ENCODE data around the gene TAF4. TPM values are rescaled to one million over a fixed set of nuclear protein-coding genes. Genes with fewer than 3 reads are reported as not detected.

Gene TAF4
- total RNA-seq, 2 donors from 2014 or later = 13.4 to 14.5 TPM

GRCh38 chr20:62046431-62046830 lies 19.2 kb downstream of the TAF4 start:
- no peak overlapping the region for H3K27ac Mint-ChIP-seq
- peaks cover 22% of the 10 kb centered on the region for H3K4me1 Mint-ChIP-seq
- ATAC-seq (replicated peaks) = no peak
- H3K9me3 Mint-ChIP-seq = no peaks in the 10 kb centered on the region
- H3K4me3 Mint-ChIP-seq = no peak overlapping the region
- H3K27me3 Mint-ChIP-seq = no peaks in the 10 kb centered on the region
- H3K36me3 Mint-ChIP-seq (ENCODE audit: low read depth) = no peaks in the 10 kb centered on the region

GRCh38 chr20:62045529-62046285 lies 20.0 kb downstream of the TAF4 start:
- Mint-ChIP-seq H3K4me1 (peaks cover 22% of the 10 kb centered on the region), H3K27ac (no peak overlapping the region), H3K27me3 (no peaks in the 10 kb centered on the region), H3K36me3 (ENCODE audit: low read depth) (no peaks in the 10 kb centered on the region), H3K4me3 (no peak overlapping the region), H3K9me3 (no peaks in the 10 kb centered on the region)
- ATAC-seq (replicated peaks) = no peak

GRCh38 chr20:62045118-62045517 lies 20.6 kb downstream of the TAF4 start:
- Mint-ChIP-seq H3K4me1 (peaks cover 20% of the 10 kb centered on the region), H3K9me3 (no peaks in the 10 kb centered on the region), H3K4me3 (no peak overlapping the region), H3K27me3 (no peaks in the 10 kb centered on the region), H3K36me3 (ENCODE audit: low read depth) (no peaks in the 10 kb centered on the region), H3K27ac (no peak overlapping the region)
- ATAC-seq (replicated peaks) = no peak

GRCh38 chr20:62044631-62045030 lies 21.1 kb downstream of the TAF4 start:
- Mint-ChIP-seq H3K4me3 (no peak overlapping the region), H3K27ac (peak overlapping the region; percentile 12), H3K36me3 (ENCODE audit: low read depth) (no peaks in the 10 kb centered on the region), H3K9me3 (no peaks in the 10 kb centered on the region), H3K27me3 (no peaks in the 10 kb centered on the region), H3K4me1 (peaks cover 19% of the 10 kb centered on the region)
- no peak for ATAC-seq (replicated peaks)

GRCh38 chr20:62043131-62043914 lies 22.4 kb downstream of the TAF4 start:
- Mint-ChIP-seq H3K4me1 (peaks cover 19% of the 10 kb centered on the region), H3K36me3 (ENCODE audit: low read depth) (no peaks in the 10 kb centered on the region), H3K4me3 (no peak overlapping the region), H3K27ac (no peak overlapping the region), H3K27me3 (no peaks in the 10 kb centered on the region), H3K9me3 (no peaks in the 10 kb centered on the region)
- ATAC-seq (replicated peaks) = no peak

GRCh38 chr20:62042025-62042820 lies 23.5 kb downstream of the TAF4 start:
- no peaks in the 10 kb centered on the region for H3K36me3 Mint-ChIP-seq (ENCODE audit: low read depth)
- peaks cover 23% of the 10 kb centered on the region for H3K4me1 Mint-ChIP-seq
- H3K9me3 Mint-ChIP-seq = no peaks in the 10 kb centered on the region
- H3K27me3 Mint-ChIP-seq = no peaks in the 10 kb centered on the region
- H3K4me3 Mint-ChIP-seq = no peak overlapping the region
- H3K27ac Mint-ChIP-seq = peak overlapping the region; percentile 3
- ATAC-seq (replicated peaks) = no peak

GRCh38 chr20:62040933-62041332 lies 24.7 kb downstream of the TAF4 start:
- Mint-ChIP-seq H3K4me3 (no peak overlapping the region), H3K4me1 (peaks cover 26% of the 10 kb centered on the region), H3K27me3 (no peaks in the 10 kb centered on the region), H3K36me3 (ENCODE audit: low read depth) (no peaks in the 10 kb centered on the region), H3K9me3 (no peaks in the 10 kb centered on the region), H3K27ac (no peak overlapping the region)
- ATAC-seq (replicated peaks) = no peak

- no peaks in the 10 kb centered on the region for H3K27me3 Mint-ChIP-seq
- no peaks in the 10 kb centered on the region for H3K36me3 Mint-ChIP-seq (ENCODE audit: low read depth)
- H3K27ac Mint-ChIP-seq = no peak overlapping the region
- no peak for ATAC-seq (replicated peaks)
- peaks cover 29% of the 10 kb centered on the region for H3K4me1 Mint-ChIP-seq
- no peaks in the 10 kb centered on the region for H3K9me3 Mint-ChIP-seq
- H3K4me3 Mint-ChIP-seq = no peak overlapping the region
Observed at GRCh38 chr20:62040381-62040922, 25.2 kb downstream of the TAF4 start.

GRCh38 chr20:62039738-62040137 lies 25.9 kb downstream of the TAF4 start:
- H3K36me3 Mint-ChIP-seq (ENCODE audit: low read depth) = no peaks in the 10 kb centered on the region
- H3K27me3 Mint-ChIP-seq = no peaks in the 10 kb centered on the region
- H3K4me1 Mint-ChIP-seq = peaks cover 33% of the 10 kb centered on the region
- H3K27ac Mint-ChIP-seq = no peak overlapping the region
- H3K4me3 Mint-ChIP-seq = peak overlapping the region; percentile 2
- H3K9me3 Mint-ChIP-seq = no peaks in the 10 kb centered on the region
- ATAC-seq (replicated peaks) = peak; percentile 57

GRCh38 chr20:62032609-62033368 lies 32.9 kb downstream of the TAF4 start:
- peak overlapping the region; percentile 82 for H3K27ac Mint-ChIP-seq
- ATAC-seq (replicated peaks) = no peak
- H3K36me3 Mint-ChIP-seq (ENCODE audit: low read depth) = no peaks in the 10 kb centered on the region
- no peaks in the 10 kb centered on the region for H3K9me3 Mint-ChIP-seq
- no peaks in the 10 kb centered on the region for H3K27me3 Mint-ChIP-seq
- peaks cover 46% of the 10 kb centered on the region for H3K4me1 Mint-ChIP-seq
- H3K4me3 Mint-ChIP-seq = no peak overlapping the region

- ATAC-seq (replicated peaks) = peak; percentile 66
- peak overlapping the region; percentile 61 for H3K4me3 Mint-ChIP-seq
- peak overlapping the region; percentile 82 for H3K27ac Mint-ChIP-seq
- H3K36me3 Mint-ChIP-seq (ENCODE audit: low read depth) = no peaks in the 10 kb centered on the region
- H3K9me3 Mint-ChIP-seq = no peaks in the 10 kb centered on the region
- peaks cover 46% of the 10 kb centered on the region for H3K4me1 Mint-ChIP-seq
- no peaks in the 10 kb centered on the region for H3K27me3 Mint-ChIP-seq
Observed at GRCh38 chr20:62031462-62032092, 34.1 kb downstream of the TAF4 start.

- peak; percentile 76 for ATAC-seq (replicated peaks)
- H3K27me3 Mint-ChIP-seq = no peaks in the 10 kb centered on the region
- peak overlapping the region; percentile 82 for H3K27ac Mint-ChIP-seq
- no peaks in the 10 kb centered on the region for H3K9me3 Mint-ChIP-seq
- H3K4me3 Mint-ChIP-seq = peak overlapping the region; percentile 61
- peaks cover 44% of the 10 kb centered on the region for H3K4me1 Mint-ChIP-seq
- no peaks in the 10 kb centered on the region for H3K36me3 Mint-ChIP-seq (ENCODE audit: low read depth)
Observed at GRCh38 chr20:62030834-62031434, 34.7 kb downstream of the TAF4 start.

GRCh38 chr20:62030357-62030756 lies 35.3 kb downstream of the TAF4 start:
- peak overlapping the region; percentile 61 for H3K4me3 Mint-ChIP-seq
- H3K4me1 Mint-ChIP-seq = peaks cover 40% of the 10 kb centered on the region
- peak overlapping the region; percentile 82 for H3K27ac Mint-ChIP-seq
- no peak for ATAC-seq (replicated peaks)
- no peaks in the 10 kb centered on the region for H3K36me3 Mint-ChIP-seq (ENCODE audit: low read depth)
- no peaks in the 10 kb centered on the region for H3K27me3 Mint-ChIP-seq
- no peaks in the 10 kb centered on the region for H3K9me3 Mint-ChIP-seq
